Effector CD8-positive, alpha-beta T cell (primary cell): ENCODE data around the gene RAB39A.

Experiments
- DNase-seq: peaks from one replicate; lab custom pipeline; 2025; lab: John Stamatoyannopoulos, UW

RAB39A gene

DNA sequence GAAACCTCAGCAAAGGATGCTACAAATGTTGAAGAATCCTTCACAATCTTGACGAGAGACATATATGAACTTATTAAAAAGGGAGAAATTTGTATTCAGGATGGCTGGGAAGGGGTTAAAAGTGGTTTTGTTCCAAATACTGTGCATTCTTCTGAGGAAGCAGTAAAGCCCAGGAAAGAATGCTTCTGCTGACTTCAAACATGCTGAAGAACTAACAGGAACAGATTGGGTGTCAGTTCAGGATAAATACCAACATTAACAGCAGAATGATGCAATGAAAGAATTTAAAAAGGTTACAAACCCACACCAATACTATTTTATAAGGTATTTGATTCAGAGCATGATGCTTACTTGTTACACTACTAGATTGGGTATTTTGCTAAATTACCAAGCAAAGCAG, 33.9 kb downstream of the RAB39A start:
- DNase-seq: no peak

DNA sequence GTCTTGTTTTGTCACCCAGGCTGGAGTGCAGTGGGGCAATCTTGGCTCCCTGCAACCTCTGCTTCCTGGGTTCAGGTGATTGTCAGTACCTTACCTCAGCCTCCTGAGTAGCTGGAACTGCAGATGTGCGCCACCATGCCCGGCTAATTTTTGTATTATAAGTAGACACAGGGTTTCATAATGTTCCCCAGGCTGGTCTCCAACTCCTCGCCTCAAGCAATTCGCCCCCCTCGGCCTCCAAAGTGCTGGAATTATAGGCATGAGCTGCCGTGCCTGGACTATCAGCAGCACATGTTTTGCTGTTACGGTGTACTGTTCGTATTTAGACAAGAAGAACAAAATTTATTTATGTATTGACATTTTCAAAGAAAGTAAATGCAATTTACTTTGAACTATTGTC, 34.8 kb downstream of the RAB39A start:
- no peak for DNase-seq

- DNase-seq: no peak
These were observed 41.0 kb downstream of the RAB39A start for GRCh38 chr11:107969219-107969618.

DNA sequence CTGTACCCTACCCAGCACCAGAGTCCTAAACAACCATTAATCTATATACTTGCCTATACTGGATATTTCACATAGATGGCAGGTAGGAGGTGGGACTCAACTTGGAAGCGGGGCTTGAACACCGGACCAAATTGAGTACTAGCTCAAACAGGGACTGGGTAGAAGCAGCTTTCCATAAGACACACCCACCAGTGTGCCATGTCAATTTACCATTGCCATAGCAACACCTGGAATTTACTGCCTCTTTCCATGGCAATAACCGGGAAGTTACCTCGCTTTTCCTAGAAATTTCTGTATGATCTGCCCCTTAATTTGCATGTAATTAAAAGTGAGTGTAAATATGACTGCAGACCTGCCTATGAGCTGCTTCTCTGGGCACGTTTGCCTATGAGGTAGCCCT, 41.8 kb downstream of the RAB39A start:
- no peak for DNase-seq

DNA sequence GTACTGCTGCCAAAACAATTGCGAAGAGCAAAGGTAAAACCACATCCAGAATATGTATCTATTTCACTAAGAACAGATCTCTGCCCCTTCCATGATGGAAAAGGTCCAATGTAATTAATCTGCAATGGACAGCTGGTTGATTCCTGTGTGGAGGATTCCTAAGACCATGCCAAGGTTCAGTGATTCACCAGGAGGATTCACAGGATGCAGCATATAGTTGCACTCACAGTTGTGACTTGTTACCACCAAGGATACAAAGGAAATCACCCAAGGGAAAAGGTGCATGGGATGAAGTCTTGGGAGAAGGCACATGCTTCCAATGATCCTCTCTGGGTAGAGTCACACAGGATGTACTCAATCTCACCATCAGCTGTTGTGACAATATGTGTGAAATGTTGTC, 45.4 kb downstream of the RAB39A start:
- DNase-seq: no peak

- DNase-seq: no peak
These were observed 60.3 kb downstream of the RAB39A start for GRCh38 chr11:107988397-107989158.

DNA sequence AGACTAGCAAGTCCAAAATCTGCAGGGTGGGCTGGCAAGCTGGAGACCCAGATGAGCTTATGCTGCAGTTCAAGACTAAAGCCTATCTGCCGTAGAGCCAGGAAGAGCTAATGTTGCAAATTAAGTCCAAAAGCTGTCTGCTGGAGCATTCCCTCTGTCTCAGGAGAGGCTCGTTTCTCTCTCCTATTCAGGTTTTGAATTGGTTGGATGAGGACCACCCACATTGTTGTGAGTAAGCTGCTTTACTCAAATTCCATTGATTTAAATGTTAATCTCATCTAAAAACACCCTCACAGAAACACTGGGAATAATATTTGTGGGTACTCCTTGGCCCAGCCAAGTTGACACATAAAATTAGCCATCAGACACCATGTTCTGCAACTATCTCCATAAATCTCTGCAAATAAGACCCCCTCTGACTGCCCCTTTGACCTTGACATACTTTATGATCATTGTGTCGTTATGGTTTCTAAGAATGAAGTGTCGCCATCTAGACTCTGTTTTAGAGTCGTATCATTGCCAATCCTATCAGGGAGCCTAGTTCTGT, 63.7 kb downstream of the RAB39A start:
- no peak for DNase-seq

GRCh38 chr11:107996006-107996776, 67.9 kb downstream of the RAB39A start:
- DNase-seq: no peak

- no peak for DNase-seq
These were observed 70.5 kb downstream of the RAB39A start for GRCh38 chr11:107998761-107999160.

- peak; percentile 6 for DNase-seq
These were observed 71.7 kb downstream of the RAB39A start for GRCh38 chr11:107999759-108000455.

GRCh38 chr11:108002476-108002875, 74.2 kb downstream of the RAB39A start:
- no peak for DNase-seq

DNA sequence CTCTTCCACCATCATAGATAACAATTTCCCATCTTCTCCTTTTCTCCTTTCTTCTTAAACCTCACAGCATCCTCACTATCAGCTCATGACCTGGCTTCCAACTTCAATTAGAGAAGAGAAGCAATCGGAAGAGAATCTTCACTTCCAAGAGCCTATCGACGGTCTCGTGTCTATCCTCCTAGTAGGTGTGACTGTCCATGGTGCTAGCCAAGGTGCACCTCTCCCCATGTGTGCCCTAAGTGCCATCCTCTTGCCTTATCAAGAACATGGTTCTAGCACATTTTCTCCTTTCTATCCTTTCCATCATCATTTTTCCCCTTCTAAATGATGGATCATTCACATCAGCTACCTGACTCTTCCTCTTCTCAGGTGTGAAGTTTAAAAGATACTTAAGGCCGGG, 75.4 kb downstream of the RAB39A start:
- no peak for DNase-seq

- DNase-seq: no peak
These were observed 79.6 kb downstream of the RAB39A start for GRCh38 chr11:108007819-108008218.

GRCh38 chr11:108008656-108009496, 80.6 kb downstream of the RAB39A start, which contains the start of gene CUL5:
Gene CUL5 (plus strand): TSS chr11:108008898. CDS start chr11:108009349, 451 bp downstream.
- DNase-seq: peak; percentile 86

GRCh38 chr11:108009497-108010370, 81.5 kb downstream of the RAB39A start:
- DNase-seq: no peak

GRCh38 chr11:108012139-108012725, 84.0 kb downstream of the RAB39A start:
- DNase-seq: no peak
